Stimulated activated effector memory CD8-positive, alpha-beta T cell treated with anti-CD3 and anti-CD28 coated beads, Interleukin-12 subunit alpha, Interleukin-12 subunit beta, amount 100 ng/mL, for 72 hours (primary cell): ENCODE measurements around the gene CLIC5.

ENCODE experiments used
- ATAC-seq: fragments of 150-1000 bp; cut with Tn5 transposase; 2 replicates; pipeline ENCODE4 v1.10.0; 2021
- DNase-seq, 2 donors: peaks; one replicate each; pipeline ENCODE4 v3.0.0; 2021 to 2022; ENCODE audit warnings: low spot score in 2 of 2
- H3K27ac Mint-ChIP-seq: one replicate; pipeline ENCODE4 v1.8.0; 2022; ENCODE audit warnings: mild to moderate bottlenecking, mixed read lengths
- H3K36me3 Mint-ChIP-seq: one replicate; pipeline ENCODE4 v1.8.0; 2022; ENCODE audit warnings: mild to moderate bottlenecking, mixed read lengths
- H3K4me1 Mint-ChIP-seq: one replicate; pipeline ENCODE4 v1.8.0; 2022; ENCODE audit warnings: mixed read lengths
- H3K4me3 Mint-ChIP-seq: one replicate; pipeline ENCODE4 v1.8.0; 2022; ENCODE audit warnings: mild to moderate bottlenecking, mixed read lengths
- H3K9me3 Mint-ChIP-seq: one replicate; pipeline ENCODE4 v1.8.0; 2022; ENCODE audit warnings: mixed read lengths

CLIC5 gene

DNA sequence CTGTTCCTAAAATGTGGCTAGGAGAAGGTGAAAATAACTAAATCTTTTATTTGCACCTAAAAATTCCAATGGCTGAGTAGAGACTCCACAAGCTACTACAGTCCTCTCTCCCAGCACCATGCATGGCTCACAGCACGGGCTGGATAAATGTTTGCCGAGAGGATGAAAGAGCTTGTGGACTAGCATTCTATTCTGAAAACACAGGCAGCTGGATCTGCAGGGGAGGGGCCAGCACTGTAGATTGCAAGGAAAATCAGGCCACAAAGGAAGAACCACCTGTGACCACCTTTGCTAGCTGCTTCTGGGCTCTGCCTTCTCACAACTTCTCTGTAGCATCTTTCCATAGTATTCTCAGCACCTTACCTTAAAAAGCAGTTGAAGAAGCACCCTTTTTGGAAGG, 46.6 kb downstream of the CLIC5 start:
- H3K9me3 Mint-ChIP-seq = no peaks in the 10 kb centered on the region
- no peaks in the 10 kb centered on the region for H3K36me3 Mint-ChIP-seq
- H3K27ac Mint-ChIP-seq = no peak overlapping the region
- ATAC-seq = no peak
- DNase-seq = no peak
- H3K4me3 Mint-ChIP-seq = no peak overlapping the region
- H3K4me1 Mint-ChIP-seq = peaks cover 25% of the 10 kb centered on the region

DNA sequence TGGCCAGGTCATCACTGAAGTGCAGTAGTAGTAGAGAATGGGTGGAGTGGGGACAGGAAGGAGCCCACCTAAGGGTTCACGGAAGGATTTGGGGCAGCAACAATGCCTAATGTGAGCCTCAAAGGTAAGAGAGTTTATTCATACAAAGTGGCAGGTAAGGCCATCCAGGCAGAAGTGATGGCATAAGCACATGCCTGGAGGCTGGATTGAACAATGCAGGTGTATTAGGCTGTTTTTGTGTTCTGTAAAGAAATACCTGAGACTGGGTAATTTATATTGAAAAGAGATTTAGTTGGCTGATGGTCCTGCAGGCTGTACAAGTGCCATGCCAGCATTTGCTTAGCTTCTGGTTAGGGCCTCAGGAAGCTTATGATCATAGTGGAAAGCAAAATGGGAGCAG, 48.3 kb downstream of the CLIC5 start:
- Mint-ChIP-seq H3K9me3 (no peaks in the 10 kb centered on the region), H3K27ac (no peak overlapping the region), H3K36me3 (no peaks in the 10 kb centered on the region), H3K4me1 (peaks cover 25% of the 10 kb centered on the region), H3K4me3 (no peak overlapping the region)
- DNase-seq = no peak
- no peak for ATAC-seq

DNA sequence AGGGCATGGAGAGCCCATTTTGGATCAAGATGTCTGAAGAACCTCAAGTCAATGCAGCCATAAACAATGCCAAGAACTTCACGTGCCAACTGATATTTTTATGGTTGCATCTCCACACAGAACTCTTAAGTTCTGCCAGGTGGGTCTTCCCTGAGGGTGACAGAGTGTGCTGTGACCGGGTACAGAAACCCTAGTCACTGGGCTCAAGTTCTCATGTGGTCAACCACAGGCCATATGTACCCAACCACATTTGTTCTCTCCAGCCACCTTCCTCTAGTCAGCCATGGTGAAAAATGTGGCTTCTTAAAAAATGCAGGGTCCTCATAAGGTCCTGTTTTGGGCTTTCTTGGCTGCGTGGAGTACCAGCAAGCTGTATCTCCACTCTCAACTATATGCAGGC, 48.9 kb downstream of the CLIC5 start:
- ATAC-seq (peak; percentile 83), DNase-seq (no peak)
- Mint-ChIP-seq H3K36me3 (no peaks in the 10 kb centered on the region), H3K4me1 (peaks cover 25% of the 10 kb centered on the region), H3K27ac (no peak overlapping the region), H3K4me3 (no peak overlapping the region), H3K9me3 (no peaks in the 10 kb centered on the region)

DNA sequence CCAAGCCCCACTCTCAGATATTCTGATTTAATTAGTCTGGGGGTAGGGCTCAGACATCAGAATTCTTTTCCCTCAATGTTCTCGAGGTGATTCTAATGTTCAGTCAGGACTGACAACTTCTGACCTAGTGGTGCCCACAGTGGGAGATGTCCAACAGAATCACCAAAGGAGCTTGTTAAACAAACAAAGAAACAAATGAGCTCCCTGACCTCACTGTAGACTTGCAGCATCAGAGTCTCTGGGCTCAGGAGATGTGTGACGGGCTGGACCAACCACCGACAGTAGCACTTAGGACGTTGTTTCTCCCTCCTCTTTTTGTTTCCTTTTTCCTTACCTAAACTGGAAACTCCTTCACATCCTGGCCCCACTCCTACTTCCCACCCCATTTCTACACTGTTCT, 49.3 kb downstream of the CLIC5 start:
- H3K27ac Mint-ChIP-seq = no peak overlapping the region
- no peak overlapping the region for H3K4me3 Mint-ChIP-seq
- no peaks in the 10 kb centered on the region for H3K36me3 Mint-ChIP-seq
- no peaks in the 10 kb centered on the region for H3K9me3 Mint-ChIP-seq
- H3K4me1 Mint-ChIP-seq = peaks cover 25% of the 10 kb centered on the region
- no peak for DNase-seq
- no peak for ATAC-seq

DNA sequence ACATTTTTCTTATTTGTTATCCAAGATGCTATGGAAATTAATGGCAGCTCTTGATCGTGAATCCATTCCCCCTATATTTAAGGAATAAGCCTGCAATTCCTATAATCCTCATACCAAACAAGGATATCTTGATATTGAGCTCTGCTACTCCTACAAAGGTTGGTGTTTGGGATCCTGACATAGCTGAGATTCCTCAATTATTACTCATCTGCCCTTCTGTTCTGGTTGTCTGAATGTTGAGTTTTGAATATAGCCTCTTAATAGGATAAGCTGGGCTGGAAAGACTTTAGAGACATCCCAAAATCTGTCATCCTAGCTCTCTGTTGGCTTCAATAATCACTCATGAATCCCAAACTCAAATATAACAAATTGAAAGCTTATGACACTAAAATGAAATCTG, 49.9 kb downstream of the CLIC5 start:
- Mint-ChIP-seq H3K27ac (no peak overlapping the region), H3K36me3 (no peaks in the 10 kb centered on the region), H3K9me3 (no peaks in the 10 kb centered on the region), H3K4me1 (peaks cover 25% of the 10 kb centered on the region), H3K4me3 (no peak overlapping the region)
- DNase-seq (no peak), ATAC-seq (no peak)

DNA sequence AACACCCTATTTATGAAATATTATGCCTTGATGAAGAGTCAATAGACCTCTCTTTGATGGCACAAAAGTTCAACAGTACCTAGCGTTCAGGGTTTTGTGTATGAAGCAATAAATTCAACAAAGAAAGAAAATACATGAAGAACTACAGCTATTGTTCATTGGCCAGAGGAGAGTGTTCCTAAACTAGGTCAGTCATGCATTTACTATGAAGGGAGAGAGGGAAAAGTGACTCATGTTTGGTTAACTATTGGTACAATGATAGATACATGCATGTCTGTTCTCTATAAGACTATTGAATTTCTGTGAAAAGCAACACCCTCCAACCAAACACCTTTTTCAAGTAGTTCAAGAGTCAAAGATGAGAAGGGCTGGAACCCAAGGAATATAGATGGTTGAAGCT, 50.7 kb downstream of the CLIC5 start:
- ATAC-seq (peak; percentile 85), DNase-seq (no peak)
- Mint-ChIP-seq H3K4me1 (peaks cover 20% of the 10 kb centered on the region), H3K36me3 (no peaks in the 10 kb centered on the region), H3K4me3 (no peak overlapping the region), H3K9me3 (no peaks in the 10 kb centered on the region), H3K27ac (no peak overlapping the region)

DNA sequence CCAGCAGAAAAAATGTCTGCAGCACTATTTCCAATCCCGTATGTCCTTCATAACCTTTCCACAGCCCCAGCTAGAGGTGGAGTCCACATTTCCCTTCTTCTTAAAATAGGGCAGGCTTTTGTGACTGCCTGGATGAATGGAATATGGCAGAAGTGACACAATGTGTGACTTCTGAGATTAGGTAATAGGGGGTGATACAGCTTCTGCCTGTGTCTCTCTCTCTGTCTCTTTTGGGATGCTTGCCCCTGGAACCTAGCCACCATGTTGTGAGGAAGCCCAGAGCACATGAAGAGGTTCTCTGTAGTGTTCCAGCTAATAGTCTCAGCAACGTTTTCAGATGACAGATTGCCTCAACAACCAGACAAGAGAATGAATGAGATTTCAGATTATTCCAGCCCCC, 51.4 kb downstream of the CLIC5 start:
- ATAC-seq = no peak
- Mint-ChIP-seq H3K27ac (no peak overlapping the region), H3K4me3 (no peak overlapping the region), H3K36me3 (no peaks in the 10 kb centered on the region), H3K9me3 (no peaks in the 10 kb centered on the region), H3K4me1 (peaks cover 20% of the 10 kb centered on the region)
- DNase-seq = no peak

DNA sequence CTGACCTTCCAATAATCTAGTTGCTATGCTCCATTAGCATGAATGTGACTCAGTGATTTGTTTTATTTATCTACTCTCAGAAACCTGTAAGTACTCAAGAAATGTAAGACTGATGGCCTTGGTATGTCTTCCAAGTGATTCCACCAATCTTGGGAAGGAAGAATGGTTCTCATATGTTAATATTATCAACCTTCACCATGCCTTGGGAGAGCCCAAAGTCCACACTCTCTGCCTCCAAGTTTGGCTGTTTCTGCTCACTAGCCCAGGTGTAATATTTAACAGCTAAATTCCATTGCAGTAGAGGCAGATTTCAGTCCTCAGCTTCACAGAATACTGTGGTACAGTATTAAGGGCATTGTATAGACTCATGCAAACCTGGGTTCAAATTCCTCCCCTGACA, 51.8 kb downstream of the CLIC5 start:
- Mint-ChIP-seq H3K9me3 (no peaks in the 10 kb centered on the region), H3K4me3 (no peak overlapping the region), H3K36me3 (no peaks in the 10 kb centered on the region), H3K4me1 (peaks cover 20% of the 10 kb centered on the region), H3K27ac (no peak overlapping the region)
- DNase-seq = no peak
- ATAC-seq = no peak

DNA sequence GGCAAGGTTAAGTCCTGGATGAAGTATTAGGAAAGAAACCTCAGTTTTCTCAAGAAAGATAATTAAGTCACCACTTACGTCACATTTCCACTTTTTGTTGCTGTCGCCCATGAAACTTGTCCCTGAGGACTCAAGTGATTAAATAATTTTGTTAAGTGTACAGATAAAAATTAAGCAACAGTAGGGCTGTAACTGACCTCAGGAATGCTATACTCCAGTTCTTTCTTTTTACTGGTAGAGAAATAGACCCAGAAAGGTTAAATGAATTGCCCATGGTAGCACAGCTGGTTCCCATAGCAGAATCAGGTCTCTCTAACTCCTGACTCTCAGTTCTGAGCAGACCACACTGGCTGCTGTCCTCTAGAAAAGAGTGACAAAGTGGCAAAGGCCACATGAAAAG, 54.5 kb downstream of the CLIC5 start:
- H3K27ac Mint-ChIP-seq = no peak overlapping the region

DNA sequence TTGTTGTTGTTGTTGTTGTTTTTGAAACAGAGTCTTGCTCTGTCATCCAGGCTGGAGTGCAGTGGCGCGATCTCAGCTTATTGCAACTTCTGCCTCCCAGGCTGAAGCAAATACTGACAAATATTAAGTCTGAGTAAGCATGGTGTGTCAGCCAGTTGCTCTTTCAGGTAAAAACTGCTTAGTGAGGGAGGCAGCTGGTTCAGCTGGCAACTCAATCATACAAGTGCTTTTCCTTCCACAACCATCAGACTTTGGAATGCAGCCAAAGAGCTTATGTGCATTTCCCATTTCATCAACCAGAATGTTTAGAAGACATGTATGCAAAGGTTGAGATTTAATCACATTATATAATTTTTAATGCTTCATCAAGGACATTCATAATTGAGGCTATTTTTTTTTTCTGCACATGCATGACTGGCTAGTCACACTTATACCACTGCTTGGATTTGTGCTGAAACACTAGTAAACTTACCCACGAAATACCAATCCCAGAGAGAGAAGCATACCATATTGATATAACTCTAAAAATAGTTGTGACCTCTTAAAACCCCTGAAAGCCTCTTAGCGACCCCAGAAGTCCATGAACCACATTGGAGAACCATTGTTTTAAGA, 56.0 kb downstream of the CLIC5 start:
- no peak overlapping the region for H3K27ac Mint-ChIP-seq
- no peaks in the 10 kb centered on the region for H3K4me1 Mint-ChIP-seq
- DNase-seq (no peak), ATAC-seq (no peak)
- H3K4me3 Mint-ChIP-seq = no peak overlapping the region
- no peaks in the 10 kb centered on the region for H3K36me3 Mint-ChIP-seq
- no peaks in the 10 kb centered on the region for H3K9me3 Mint-ChIP-seq

More for the DNA sequence above, 54.5 kb downstream of the CLIC5 start:
- Mint-ChIP-seq H3K4me1 (peaks cover 8% of the 10 kb centered on the region), H3K4me3 (no peak overlapping the region), H3K36me3 (no peaks in the 10 kb centered on the region), H3K9me3 (no peaks in the 10 kb centered on the region)
- no peak for DNase-seq
- ATAC-seq = no peak

DNA sequence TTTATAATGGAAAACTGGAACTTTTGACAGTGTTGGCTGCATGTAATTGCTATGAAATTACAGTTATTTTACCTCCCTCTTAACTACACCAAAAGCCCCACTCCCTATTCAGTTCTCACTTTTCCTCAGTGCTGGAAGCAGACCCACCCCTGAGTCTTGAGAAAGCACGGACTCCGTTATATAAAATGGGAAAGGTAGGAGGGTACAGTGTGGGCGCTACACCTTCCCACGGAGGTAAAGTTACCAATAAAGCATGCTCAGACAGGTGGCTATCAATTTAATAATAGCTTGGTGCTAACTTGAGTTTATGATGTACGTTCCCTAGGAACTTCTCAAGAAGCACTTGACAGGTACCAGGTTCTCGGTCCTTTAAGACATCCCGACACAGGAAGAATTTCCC, 59.0 kb downstream of the CLIC5 start:
- Mint-ChIP-seq H3K4me1 (peaks cover 8% of the 10 kb centered on the region), H3K9me3 (no peaks in the 10 kb centered on the region), H3K36me3 (peaks cover 7% of the 10 kb centered on the region), H3K4me3 (no peak overlapping the region), H3K27ac (no peak overlapping the region)
- no peak for ATAC-seq
- no peak for DNase-seq

DNA sequence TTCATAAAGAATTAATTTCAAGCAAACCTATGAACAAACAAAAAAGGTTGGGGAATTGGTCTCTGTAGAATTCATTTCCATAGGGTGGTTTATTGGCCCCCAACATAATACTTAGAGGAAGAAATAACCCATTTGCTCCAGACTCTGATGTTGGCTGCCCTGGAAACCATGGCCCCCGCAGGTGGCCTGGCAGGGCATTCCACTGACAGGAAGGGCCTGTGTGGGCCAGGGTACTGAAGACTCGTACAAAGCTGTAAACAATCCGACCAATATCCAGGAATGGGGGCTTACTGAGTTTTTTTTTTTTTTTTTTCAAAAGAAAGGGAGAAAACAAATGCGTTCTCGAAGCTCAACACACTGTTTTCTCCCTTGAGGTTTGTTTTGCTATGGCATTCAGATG, 59.5 kb downstream of the CLIC5 start:
- ATAC-seq (no peak), DNase-seq (no peak)
- H3K9me3 Mint-ChIP-seq = no peaks in the 10 kb centered on the region
- H3K4me3 Mint-ChIP-seq = no peak overlapping the region
- peaks cover 8% of the 10 kb centered on the region for H3K4me1 Mint-ChIP-seq
- H3K36me3 Mint-ChIP-seq = peaks cover 7% of the 10 kb centered on the region
- H3K27ac Mint-ChIP-seq = no peak overlapping the region

DNA sequence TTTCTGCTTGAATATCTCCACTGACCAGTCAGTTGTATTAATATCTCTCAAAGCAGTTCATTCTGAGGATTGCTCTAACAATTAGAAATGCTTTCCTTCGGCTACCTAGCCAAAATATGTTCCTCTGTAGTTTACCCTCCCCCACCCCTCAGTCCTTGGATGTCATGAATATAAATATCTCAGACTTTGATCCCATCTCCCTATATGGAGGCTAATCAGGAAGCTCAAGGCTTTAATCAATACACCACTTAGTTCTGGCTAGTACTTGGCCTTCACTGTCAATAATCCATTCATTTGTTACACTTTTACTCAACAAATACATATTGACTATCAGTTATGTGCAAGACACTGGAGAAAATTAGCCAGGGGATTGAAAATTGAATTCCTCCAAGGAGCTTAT, 60.1 kb downstream of the CLIC5 start:
- no peak for DNase-seq
- H3K9me3 Mint-ChIP-seq = no peaks in the 10 kb centered on the region
- H3K4me3 Mint-ChIP-seq = no peak overlapping the region
- H3K36me3 Mint-ChIP-seq = peaks cover 7% of the 10 kb centered on the region
- no peak for ATAC-seq
- H3K27ac Mint-ChIP-seq = no peak overlapping the region
- H3K4me1 Mint-ChIP-seq = peaks cover 8% of the 10 kb centered on the region

DNA sequence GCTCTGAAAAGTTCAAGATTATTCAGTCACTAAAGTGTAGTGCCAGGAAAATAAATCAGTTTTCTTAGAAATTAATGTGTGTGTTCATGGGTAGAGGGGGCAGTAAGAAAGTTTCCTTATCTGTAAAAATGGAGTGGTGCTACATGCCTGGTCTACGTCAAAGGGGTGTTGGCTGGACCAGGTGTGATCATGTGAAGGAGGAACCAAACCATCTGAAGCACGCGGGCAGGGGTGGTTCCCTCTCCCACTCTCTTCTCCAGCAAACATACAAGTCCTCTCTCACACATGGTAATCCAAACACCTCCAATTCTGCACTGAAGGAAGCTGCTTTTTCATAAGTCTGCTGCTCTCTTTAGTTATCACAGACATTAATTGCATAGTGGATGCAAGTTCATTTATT, 63.1 kb downstream of the CLIC5 start:
- H3K4me3 Mint-ChIP-seq = no peak overlapping the region
- no peak for DNase-seq
- no peaks in the 10 kb centered on the region for H3K9me3 Mint-ChIP-seq
- peaks cover 10% of the 10 kb centered on the region for H3K36me3 Mint-ChIP-seq
- peaks cover 8% of the 10 kb centered on the region for H3K4me1 Mint-ChIP-seq
- H3K27ac Mint-ChIP-seq = no peak overlapping the region
- no peak for ATAC-seq

DNA sequence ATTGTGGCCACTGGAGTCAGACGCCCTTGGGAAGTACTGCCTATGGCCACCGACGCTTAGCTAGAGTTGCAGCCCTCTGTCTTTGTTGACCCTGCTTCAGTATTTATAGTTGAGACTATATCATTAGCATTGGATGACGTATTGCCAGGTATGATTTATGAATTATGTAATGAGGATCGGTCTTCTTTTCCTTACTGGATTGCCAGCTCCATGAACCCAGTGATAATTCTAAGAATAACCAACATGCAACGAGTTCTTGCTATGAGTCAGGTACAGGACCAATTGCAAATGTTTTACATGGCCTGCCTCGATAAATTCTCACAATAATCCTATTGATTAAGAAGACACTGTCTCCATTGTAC, 63.5 kb downstream of the CLIC5 start:
- Mint-ChIP-seq H3K27ac (no peak overlapping the region), H3K36me3 (peaks cover 14% of the 10 kb centered on the region), H3K9me3 (no peaks in the 10 kb centered on the region), H3K4me1 (peaks cover 8% of the 10 kb centered on the region), H3K4me3 (no peak overlapping the region)
- ATAC-seq (no peak), DNase-seq (no peak)

DNA sequence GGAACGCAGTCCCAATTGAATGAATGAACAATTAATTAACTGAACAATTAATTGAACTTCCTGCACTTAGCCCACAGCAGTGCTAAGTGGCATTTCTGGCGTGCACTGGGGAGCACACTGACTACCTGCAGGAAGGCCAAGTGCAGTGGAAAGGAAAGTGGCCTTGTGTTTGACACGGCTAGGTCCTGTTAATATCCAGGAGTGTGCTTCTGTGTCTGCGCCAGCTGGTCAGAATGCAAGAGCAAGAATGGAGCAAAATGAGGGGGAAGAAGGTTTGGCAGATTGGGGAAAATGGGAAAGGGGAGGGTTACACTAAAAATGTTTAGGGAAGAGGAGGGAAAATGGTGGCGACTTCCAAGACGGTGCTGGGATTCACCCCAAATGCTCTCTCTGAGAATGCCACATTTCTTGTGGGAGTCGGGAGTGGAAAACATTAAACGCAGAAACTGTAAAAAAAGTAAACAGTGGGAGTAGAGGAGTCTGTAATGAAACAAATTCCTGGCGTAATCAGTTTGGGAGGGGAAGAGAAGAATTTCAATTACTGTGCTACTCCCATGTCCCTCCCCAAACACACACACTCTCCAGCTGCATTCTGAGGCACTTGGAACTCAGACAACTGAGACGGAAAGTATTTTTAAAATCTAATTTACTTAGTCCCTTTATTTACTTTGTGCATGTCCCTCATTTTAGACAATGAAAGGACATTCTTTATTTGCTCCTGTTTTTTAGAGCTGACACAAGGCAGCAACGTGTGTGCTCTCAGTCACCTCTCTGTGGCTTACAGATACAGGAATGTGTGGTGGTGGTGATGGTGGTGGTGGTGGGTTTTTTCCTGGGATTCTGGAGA, 64.1 kb downstream of the CLIC5 start:
- H3K4me1 Mint-ChIP-seq = peaks cover 8% of the 10 kb centered on the region
- H3K36me3 Mint-ChIP-seq = peaks cover 14% of the 10 kb centered on the region
- no peak for ATAC-seq
- no peak overlapping the region for H3K4me3 Mint-ChIP-seq
- no peak overlapping the region for H3K27ac Mint-ChIP-seq
- no peak for DNase-seq
- no peaks in the 10 kb centered on the region for H3K9me3 Mint-ChIP-seq
